T-helper 2 cell treated with Interferon-gamma antibody and Interleukin-4, amounts not matched to agents 5 μg/mL and 100 μg/mL, for 36 hours (primary cell): ENCODE data around the gene RHBDL2.
A peak's percentile ranks its signal among the peaks of the same experiment; 100 is the strongest.
"Not testable (repeated sequence)": the region's sequence is repeated elsewhere in the genome, so short reads cannot be mapped to it uniquely, and the experiment has no call there.

ENCODE experiments used
- DNase-seq: peaks from one replicate; pipeline ENCODE4 v3.0.0; 2021; ENCODE audit warnings: low spot score
- H3K27ac Mint-ChIP-seq: one replicate; pipeline ENCODE4 v1.8.0; 2021; ENCODE audit warnings: mild to moderate bottlenecking, mixed read lengths
- H3K27me3 Mint-ChIP-seq: one replicate; pipeline ENCODE4 v1.8.0; 2021; ENCODE audit warnings: low read depth, mixed read lengths
- H3K36me3 Mint-ChIP-seq: one replicate; pipeline ENCODE4 v1.8.0; 2021; ENCODE audit warnings: low read depth, mixed read lengths
- H3K4me1 Mint-ChIP-seq: one replicate; pipeline ENCODE4 v1.8.0; 2021; ENCODE audit warnings: low read depth, mixed read lengths
- H3K4me3 Mint-ChIP-seq: one replicate; pipeline ENCODE4 v1.8.0; 2022; ENCODE audit warnings: mild to moderate bottlenecking, moderate library complexity, mixed read lengths
- H3K9me3 Mint-ChIP-seq: one replicate; pipeline ENCODE4 v1.8.0; 2021; ENCODE audit warnings: mixed read lengths

The RHBDL2 gene

GRCh38 chr1:38848071-38848470, 93.6 kb downstream of the RHBDL2 start:
- Mint-ChIP-seq H3K4me3 (no peak overlapping the region), H3K27me3 (no peaks in the 10 kb centered on the region), H3K4me1 (peaks cover 5% of the 10 kb centered on the region)

GRCh38 chr1:38846210-38846609, 95.4 kb downstream of the RHBDL2 start:
- no peak for DNase-seq
- H3K4me3 Mint-ChIP-seq: no peak overlapping the region
- H3K36me3 Mint-ChIP-seq: peaks cover 42% of the 10 kb centered on the region
- no peaks in the 10 kb centered on the region for H3K9me3 Mint-ChIP-seq
- H3K27me3 Mint-ChIP-seq: no peaks in the 10 kb centered on the region
- H3K4me1 Mint-ChIP-seq: no peaks in the 10 kb centered on the region
- no peak overlapping the region for H3K27ac Mint-ChIP-seq

More at GRCh38 chr1:38848071-38848470, 93.6 kb downstream of the RHBDL2 start:
- DNase-seq: no peak
- H3K36me3 Mint-ChIP-seq: peaks cover 48% of the 10 kb centered on the region
- no peak overlapping the region for H3K27ac Mint-ChIP-seq
- no peaks in the 10 kb centered on the region for H3K9me3 Mint-ChIP-seq

GRCh38 chr1:38845088-38845487, 96.5 kb downstream of the RHBDL2 start:
- not testable (repeated sequence) for H3K27me3 Mint-ChIP-seq, H3K27ac Mint-ChIP-seq, H3K4me1 Mint-ChIP-seq, H3K4me3 Mint-ChIP-seq, DNase-seq, H3K9me3 Mint-ChIP-seq
- peaks cover 44% of the 10 kb centered on the region for H3K36me3 Mint-ChIP-seq

GRCh38 chr1:38840281-38840680, 101.3 kb downstream of the RHBDL2 start:
- H3K9me3 Mint-ChIP-seq: no peaks in the 10 kb centered on the region
- H3K36me3 Mint-ChIP-seq: peaks cover 36% of the 10 kb centered on the region
- no peak for DNase-seq
- H3K4me3 Mint-ChIP-seq: no peak overlapping the region
- peaks cover 3% of the 10 kb centered on the region for H3K4me1 Mint-ChIP-seq
- H3K27ac Mint-ChIP-seq: peak overlapping the region; percentile 26
- H3K27me3 Mint-ChIP-seq: no peaks in the 10 kb centered on the region

GRCh38 chr1:38839363-38839762, 102.3 kb downstream of the RHBDL2 start:
- Mint-ChIP-seq H3K4me1 (peaks cover 3% of the 10 kb centered on the region), H3K4me3 (no peak overlapping the region), H3K9me3 (no peaks in the 10 kb centered on the region), H3K27me3 (peaks cover 6% of the 10 kb centered on the region), H3K36me3 (peaks cover 27% of the 10 kb centered on the region), H3K27ac (no peak overlapping the region)
- no peak for DNase-seq

- not testable (repeated sequence) for H3K4me3 Mint-ChIP-seq, DNase-seq, H3K4me1 Mint-ChIP-seq, H3K27ac Mint-ChIP-seq, H3K9me3 Mint-ChIP-seq
- peaks cover 15% of the 10 kb centered on the region for H3K27me3 Mint-ChIP-seq
- H3K36me3 Mint-ChIP-seq: peaks cover 15% of the 10 kb centered on the region
These were observed 105.3 kb downstream of the RHBDL2 start for GRCh38 chr1:38836316-38836715.
